ENCODE measurements around the gene RGMA.

RGMA gene

DNA sequence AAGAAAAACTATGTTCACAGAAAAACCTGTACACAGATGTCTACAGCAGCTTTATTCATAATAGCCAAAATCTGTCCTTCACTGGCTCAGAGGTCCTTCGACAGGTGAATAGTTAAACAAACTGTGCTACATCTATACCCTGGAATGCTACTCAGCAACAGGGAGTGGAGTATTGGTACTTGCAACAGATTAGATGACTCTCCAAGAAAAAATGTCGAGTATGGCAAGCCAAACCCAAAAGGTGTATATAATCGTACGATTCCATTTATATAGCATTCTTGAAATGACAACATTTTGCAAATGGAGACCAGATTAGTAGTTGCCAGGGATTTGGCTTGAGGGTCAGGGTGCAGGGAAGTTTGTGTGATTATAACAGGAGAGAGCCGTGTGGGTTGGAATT is 22.4 kb upstream of the RGMA start:
- TF ChIP-seq, protein P1, sequence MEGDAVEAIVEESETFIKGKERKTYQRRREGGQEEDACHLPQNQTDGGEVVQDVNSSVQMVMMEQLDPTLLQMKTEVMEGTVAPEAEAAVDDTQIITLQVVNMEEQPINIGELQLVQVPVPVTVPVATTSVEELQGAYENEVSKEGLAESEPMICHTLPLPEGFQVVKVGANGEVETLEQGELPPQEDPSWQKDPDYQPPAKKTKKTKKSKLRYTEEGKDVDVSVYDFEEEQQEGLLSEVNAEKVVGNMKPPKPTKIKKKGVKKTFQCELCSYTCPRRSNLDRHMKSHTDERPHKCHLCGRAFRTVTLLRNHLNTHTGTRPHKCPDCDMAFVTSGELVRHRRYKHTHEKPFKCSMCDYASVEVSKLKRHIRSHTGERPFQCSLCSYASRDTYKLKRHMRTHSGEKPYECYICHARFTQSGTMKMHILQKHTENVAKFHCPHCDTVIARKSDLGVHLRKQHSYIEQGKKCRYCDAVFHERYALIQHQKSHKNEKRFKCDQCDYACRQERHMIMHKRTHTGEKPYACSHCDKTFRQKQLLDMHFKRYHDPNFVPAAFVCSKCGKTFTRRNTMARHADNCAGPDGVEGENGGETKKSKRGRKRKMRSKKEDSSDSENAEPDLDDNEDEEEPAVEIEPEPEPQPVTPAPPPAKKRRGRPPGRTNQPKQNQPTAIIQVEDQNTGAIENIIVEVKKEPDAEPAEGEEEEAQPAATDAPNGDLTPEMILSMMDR (IDR thresholded peaks at IDR 0.05; ENCODE audit: borderline replicate concordance, insufficient read depth, low read depth, low read length), result no peak
- no peak overlapping the region for H3K4me3 ChIP-seq (ENCODE audit: low read depth, low read length)

DNA sequence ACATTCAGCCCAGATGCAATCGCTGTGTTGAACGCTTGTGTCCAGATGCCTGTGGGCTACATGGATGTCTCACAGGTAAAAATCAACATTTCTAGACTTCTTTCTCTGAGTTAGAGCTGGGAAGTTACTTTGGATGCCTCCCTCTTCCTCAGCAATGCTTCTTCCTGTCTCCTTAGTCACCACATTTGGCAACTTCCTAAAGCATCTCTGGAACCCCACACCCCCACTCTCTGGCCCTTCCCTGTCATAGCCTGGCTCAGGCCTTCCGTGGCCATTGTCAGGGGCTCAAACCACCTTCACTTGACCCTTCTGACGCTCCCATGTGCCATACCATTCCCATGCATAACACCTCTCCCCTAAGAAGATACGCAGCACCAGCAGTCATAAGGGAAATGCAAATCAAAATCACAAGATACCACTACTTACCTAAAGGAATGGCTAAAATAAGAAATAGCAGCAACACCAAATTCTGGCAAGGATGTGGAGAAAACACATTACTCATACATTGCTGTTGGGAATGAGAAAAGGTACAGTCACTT is 21.6 kb upstream of the RGMA start:
- no peak overlapping the region for H3K4me3 ChIP-seq (ENCODE audit: low read depth, low read length)

DNA sequence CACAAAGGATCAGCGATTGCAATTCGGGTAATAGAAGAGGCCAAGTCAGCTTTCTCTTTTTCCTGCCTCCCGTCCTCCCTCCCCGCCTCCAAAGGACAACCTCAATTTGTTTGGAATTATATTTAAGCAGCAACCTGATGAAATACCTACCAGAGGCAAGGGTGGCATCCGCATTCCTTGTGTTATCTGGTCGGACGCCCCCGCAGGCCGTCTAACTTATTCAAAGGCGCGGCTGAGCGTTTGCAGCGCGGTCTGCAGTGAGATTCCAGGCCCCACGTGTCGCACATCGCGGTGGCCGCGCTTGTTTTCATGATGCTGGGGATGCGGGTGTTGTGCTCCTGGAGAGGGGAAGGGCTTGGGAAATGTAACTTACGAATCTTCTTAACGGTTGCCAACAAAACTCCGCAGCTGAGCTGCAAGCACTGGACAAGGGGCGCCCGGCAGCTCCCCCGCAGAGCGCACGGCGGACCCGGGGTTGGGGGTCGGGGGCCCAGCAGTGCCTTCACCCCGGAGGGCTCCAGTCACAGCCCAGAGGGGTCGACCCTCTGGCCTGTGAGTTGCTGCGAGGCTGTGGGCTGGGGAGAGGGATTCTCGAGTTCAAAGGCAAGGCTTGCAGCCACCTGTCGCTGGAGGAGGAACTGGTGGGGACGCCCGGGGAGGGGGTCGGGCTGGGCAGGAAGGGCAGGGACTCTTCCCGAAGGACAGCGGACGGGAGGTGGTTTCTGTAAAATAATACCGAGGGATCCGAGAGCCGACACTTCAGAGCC is 20.5 kb upstream of the RGMA start:
- TF ChIP-seq, protein P1 (IDR thresholded peaks at IDR 0.05; ENCODE audit: borderline replicate concordance, insufficient read depth, low read depth, low read length), result no peak
- H3K4me3 ChIP-seq (ENCODE audit: low read depth, low read length), result no peak overlapping the region

More for the DNA sequence above, 21.6 kb upstream of the RGMA start:
- TF ChIP-seq, protein P1 (IDR thresholded peaks at IDR 0.05; ENCODE audit: borderline replicate concordance, insufficient read depth, low read depth, low read length), result no peak

DNA sequence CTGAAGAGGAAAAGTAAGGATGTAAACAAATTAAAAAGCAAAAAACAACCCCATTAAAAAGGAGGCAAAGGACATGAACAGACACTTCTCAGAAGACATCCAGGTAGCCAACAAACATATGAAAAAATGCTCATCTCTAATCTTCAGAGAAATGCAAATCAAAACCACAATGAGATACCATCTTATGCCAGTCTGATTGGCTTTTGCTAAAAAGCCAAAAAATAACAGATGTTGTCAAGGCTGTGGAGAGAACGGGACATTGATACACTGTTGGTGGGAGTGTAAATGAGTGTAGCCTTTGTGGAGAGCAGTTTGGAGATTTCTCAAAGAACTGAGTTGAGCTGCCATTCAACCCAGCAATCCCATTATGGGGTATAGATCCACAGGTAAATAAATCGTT is 18.6 kb upstream of the RGMA start:
- TF ChIP-seq, protein P1 (IDR thresholded peaks at IDR 0.05; ENCODE audit: borderline replicate concordance, insufficient read depth, low read depth, low read length), result no peak
- no peak overlapping the region for H3K4me3 ChIP-seq (ENCODE audit: low read depth, low read length)

DNA sequence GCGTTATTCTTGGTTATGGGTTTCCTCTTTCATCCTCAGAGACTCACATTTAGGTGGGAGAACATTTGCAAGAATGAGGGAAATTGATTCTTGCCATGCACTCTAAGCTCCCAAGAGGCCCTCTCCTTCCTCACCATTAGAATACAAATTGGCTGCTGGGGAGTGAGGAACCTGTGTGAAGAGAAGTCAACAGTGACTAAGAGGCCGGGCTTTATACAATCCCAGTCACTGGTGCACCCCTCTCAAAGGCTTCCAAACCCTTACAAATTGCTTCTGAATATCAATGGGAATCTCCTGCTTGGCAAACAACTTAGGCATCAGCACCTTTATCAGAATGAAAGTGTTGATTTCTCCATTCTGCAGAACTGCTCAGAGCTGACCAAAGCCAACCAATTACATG is 16.5 kb upstream of the RGMA start:
- H3K4me3 ChIP-seq (ENCODE audit: low read depth, low read length), result no peak overlapping the region
- TF ChIP-seq, protein P1 (IDR thresholded peaks at IDR 0.05; ENCODE audit: borderline replicate concordance, insufficient read depth, low read depth, low read length), result no peak

DNA sequence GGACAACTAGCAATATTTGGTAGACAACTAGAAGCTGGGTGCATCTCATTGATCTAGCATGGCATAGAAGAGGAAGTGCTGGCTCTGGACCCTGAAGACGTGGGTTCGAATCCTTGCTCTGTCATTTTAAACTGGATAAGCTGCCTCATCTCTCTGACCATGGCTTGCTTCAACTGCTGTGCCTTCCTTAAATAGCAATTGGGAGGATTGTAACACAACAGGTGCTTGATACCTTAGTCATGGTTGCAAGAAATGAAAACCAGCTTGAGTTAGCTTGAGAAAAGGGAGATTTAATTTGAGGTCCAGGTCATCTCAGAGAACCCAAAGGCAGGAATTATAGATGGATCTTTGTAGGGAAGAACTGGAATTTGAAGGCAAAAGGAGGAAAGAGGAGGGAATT is 14.8 kb upstream of the RGMA start:
- H3K4me3 ChIP-seq (ENCODE audit: low read depth, low read length), result no peak overlapping the region
- TF ChIP-seq, protein P1 (IDR thresholded peaks at IDR 0.05; ENCODE audit: borderline replicate concordance, insufficient read depth, low read depth, low read length), result no peak

DNA sequence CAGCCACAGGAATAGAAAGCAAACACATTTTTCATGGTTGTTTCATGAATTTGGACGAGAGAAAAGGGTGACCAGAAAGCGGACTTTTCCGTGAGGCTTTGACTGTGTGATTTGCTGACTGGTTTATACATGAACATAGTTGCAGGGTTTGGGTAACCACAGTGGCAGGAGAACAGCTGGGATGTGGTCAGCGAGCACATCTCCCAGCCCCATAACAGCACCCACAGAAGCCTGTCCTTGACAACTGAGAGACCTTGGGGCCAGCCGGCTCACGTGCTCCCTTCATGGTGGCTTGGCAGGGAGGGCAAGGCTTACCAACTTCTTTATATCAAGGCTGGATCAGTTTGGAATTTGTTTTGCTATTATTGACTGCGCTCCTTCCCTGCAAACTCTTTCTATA is 13.2 kb upstream of the RGMA start:
- TF ChIP-seq, protein P1 (IDR thresholded peaks at IDR 0.05; ENCODE audit: borderline replicate concordance, insufficient read depth, low read depth, low read length), result no peak
- H3K4me3 ChIP-seq (ENCODE audit: low read depth, low read length), result no peak overlapping the region

Measured in GM12875 (cell line).